Measurements from ENCODE around the gene BLNK.

GRCh38 chr10:96170230-96170629 is 101.1 kb downstream of the BLNK start:
- no peak for TF ChIP-seq MXI1 (IDR thresholded peaks at IDR 0.05; ENCODE audit: borderline replicate concordance, low read depth, low read length)
- no peak for TF ChIP-seq ZSCAN5A (CRISPR knock-in tag; IDR thresholded peaks at IDR 0.05; ENCODE audit: borderline replicate concordance)
- TF ChIP-seq ZNF274 (CRISPR knock-in tag; IDR thresholded peaks at IDR 0.05), result no peak
